Measurements from ENCODE around the gene LPCAT1.

The LPCAT1 gene

DNA sequence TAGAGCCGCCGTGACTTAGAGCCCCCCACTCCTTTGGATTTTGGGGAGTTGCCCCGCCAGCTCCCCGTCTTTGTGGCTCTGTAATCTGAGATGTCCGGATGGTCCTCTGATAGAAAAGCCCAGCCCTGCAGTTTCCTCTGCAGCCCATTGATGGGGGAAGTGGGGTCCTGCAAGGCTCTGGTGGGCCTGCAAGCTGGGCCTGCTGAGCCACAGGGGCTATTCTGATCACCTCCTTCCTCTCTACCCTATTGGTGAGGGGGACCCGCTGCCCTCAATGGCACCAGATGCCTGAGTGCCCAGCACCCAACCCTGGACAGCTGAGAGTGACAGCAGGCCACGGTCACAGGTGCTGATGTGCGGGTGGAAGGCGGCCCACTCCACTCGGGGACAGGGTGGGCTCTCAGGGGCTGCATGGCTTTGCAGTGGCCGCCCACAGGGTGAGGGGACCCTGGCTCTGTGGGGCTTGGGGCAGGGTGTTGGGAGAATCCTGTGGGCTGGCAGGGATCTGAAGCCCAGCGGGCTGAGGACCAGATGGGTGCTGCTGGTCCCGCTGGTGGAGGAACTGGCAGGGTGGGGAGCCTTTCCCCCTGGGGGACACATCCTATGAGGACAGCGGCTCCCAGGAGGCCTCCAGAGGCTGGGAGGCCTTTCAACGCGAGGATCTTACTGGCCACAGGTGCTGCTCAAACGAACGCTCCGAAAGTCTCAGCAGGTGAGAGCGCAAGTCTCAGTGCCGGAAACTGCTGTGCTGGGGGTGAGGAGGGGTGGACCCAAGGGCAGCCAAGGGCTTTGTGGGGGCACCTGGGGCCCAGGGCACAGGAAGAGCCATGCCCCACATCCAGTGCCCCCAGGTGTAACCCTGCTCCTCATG, 30.0 kb upstream of the LPCAT1 start:
- no peaks in the 10 kb centered on the region for H3K79me2 ChIP-seq (ENCODE audit: insufficient read depth, low read depth)
- no peaks in the 10 kb centered on the region for H3K4me1 ChIP-seq (ENCODE audit: low read depth, poor library complexity, severe bottlenecking)
- H3K27ac ChIP-seq: no peak overlapping the region
- H3K4me2 ChIP-seq: no peak overlapping the region
- no peaks in the 10 kb centered on the region for H3K36me3 ChIP-seq (ENCODE audit: insufficient read depth)
- no peak overlapping the region for H3K9ac ChIP-seq
- no peak overlapping the region for H3K4me3 ChIP-seq (IDR thresholded peaks at IDR 0.05; ENCODE audit: insufficient read depth, low read depth, low read length)
- no peak overlapping the region for H2AFZ ChIP-seq (ENCODE audit: low read depth)
- no peaks in the 10 kb centered on the region; the same call in 1 of the 2 replicates for H3K27me3 ChIP-seq (ENCODE audit: insufficient read depth, low read depth)
- TF ChIP-seq, protein P1, sequence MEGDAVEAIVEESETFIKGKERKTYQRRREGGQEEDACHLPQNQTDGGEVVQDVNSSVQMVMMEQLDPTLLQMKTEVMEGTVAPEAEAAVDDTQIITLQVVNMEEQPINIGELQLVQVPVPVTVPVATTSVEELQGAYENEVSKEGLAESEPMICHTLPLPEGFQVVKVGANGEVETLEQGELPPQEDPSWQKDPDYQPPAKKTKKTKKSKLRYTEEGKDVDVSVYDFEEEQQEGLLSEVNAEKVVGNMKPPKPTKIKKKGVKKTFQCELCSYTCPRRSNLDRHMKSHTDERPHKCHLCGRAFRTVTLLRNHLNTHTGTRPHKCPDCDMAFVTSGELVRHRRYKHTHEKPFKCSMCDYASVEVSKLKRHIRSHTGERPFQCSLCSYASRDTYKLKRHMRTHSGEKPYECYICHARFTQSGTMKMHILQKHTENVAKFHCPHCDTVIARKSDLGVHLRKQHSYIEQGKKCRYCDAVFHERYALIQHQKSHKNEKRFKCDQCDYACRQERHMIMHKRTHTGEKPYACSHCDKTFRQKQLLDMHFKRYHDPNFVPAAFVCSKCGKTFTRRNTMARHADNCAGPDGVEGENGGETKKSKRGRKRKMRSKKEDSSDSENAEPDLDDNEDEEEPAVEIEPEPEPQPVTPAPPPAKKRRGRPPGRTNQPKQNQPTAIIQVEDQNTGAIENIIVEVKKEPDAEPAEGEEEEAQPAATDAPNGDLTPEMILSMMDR (conservative IDR thresholded peaks at IDR 0.05; ENCODE audit: low read depth, low read length): no peak
- H4K20me1 ChIP-seq (ENCODE audit: insufficient read depth): no peaks in the 10 kb centered on the region

DNA sequence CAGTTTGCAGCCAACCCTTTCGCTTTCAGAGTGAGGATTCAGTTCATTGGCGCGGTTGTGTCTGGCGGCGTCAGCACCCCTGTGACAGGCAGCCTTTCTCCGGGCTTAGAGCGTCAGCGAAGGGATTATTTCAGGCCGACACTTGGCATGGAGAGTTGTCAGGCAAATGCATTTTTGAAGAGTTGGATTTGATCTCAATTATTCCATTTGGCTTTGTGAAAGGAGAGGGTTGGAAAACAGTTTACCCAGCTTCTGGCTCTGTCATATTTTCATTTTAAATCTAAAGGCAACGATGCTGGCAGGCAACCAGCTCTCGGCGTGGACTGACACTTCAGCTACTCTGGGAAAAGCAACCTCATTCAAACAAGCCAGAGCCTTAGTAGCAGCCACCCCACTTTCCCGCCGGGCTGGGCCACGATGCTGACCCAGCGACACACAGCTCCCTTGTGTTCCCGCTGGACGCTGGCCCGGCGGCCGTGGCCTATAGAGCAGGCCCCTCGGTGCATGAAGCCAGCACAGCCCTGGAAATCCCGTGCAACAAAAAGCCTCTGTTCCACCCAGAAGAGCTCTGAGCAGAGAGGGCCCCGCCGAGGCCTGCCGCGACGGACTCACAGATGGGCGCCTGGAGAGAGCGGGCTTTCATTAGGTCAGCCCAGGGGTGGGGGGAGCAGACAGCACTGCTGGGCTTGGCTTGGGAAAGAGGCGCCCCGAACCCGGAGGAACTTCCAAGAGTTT, 28.9 kb upstream of the LPCAT1 start:
- no peak overlapping the region for H3K4me2 ChIP-seq
- H3K4me3 ChIP-seq (IDR thresholded peaks at IDR 0.05; ENCODE audit: insufficient read depth, low read depth, low read length): no peak overlapping the region

DNA sequence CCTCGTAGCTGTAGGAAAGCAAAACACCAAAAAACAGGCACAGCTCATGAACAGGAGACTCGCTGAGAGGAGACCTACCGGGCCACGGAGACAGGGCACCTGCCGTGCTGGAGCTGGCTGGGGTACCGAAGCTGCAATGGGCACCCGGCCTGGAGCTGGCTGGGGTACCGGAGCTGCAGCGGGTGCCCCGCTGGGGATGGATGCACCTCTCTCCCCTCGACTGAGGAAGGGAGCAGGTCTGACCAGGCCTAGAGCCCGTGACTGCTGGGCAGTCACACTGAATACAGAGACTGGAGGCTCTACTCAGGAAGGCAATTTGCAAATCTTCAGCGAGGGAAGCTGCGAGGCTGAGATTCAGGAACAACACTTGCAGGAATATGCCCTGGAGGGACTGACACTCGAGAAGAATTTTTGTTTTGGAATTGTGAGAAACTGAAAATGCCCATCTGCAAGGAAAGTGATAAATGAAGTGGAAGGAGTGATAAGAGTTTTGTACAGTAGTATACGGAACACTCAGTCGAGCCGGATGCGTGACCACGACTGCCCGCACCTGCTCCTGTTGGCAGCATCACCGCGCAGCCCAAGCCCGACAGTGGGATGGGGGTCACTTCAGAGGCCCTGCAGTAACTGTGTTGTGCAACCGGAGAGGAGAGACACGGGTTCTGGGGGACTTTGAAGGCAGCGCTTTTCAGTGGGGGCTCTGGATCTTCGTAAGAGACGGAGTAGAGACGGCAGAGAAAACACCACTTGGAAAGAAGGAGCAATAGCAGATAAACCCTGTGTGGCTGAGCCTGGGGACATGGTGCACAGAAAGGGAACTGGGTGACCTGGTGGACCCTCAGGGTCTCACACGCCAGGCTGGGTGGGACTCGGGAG, 27.9 kb upstream of the LPCAT1 start:
- H3K79me2 ChIP-seq (ENCODE audit: insufficient read depth, low read depth): no peaks in the 10 kb centered on the region
- H3K36me3 ChIP-seq (ENCODE audit: insufficient read depth): no peaks in the 10 kb centered on the region
- H3K27me3 ChIP-seq (ENCODE audit: insufficient read depth, low read depth): no peaks in the 10 kb centered on the region; the same call in 1 of the 2 replicates
- H3K9ac ChIP-seq: no peak overlapping the region
- no peak overlapping the region for H3K27ac ChIP-seq
- H2AFZ ChIP-seq (ENCODE audit: low read depth): no peak overlapping the region
- H3K4me2 ChIP-seq: no peak overlapping the region
- TF ChIP-seq, protein P1 (conservative IDR thresholded peaks at IDR 0.05; ENCODE audit: low read depth, low read length): no peak
- no peak overlapping the region for H3K4me3 ChIP-seq (IDR thresholded peaks at IDR 0.05; ENCODE audit: insufficient read depth, low read depth, low read length)
- no peaks in the 10 kb centered on the region for H3K4me1 ChIP-seq (ENCODE audit: low read depth, poor library complexity, severe bottlenecking)
- no peaks in the 10 kb centered on the region for H4K20me1 ChIP-seq (ENCODE audit: insufficient read depth)

More for the DNA sequence above, 28.9 kb upstream of the LPCAT1 start:
- Histone ChIP-seq H4K20me1 (ENCODE audit: insufficient read depth) (no peaks in the 10 kb centered on the region), H3K27ac (no peak overlapping the region), H3K9ac (no peak overlapping the region), H3K36me3 (ENCODE audit: insufficient read depth) (no peaks in the 10 kb centered on the region), H3K4me1 (ENCODE audit: low read depth, poor library complexity, severe bottlenecking) (no peaks in the 10 kb centered on the region), H3K79me2 (ENCODE audit: insufficient read depth, low read depth) (no peaks in the 10 kb centered on the region), H2AFZ (ENCODE audit: low read depth) (no peak overlapping the region), H3K27me3 (ENCODE audit: insufficient read depth, low read depth) (no peaks in the 10 kb centered on the region; the same call in 1 of the 2 replicates)
- TF ChIP-seq, protein P1 (conservative IDR thresholded peaks at IDR 0.05; ENCODE audit: low read depth, low read length): no peak

Data from KMS-11 (cell line).